Measurements from ENCODE around the gene HOXA9.

The HOXA9 gene

GRCh38 chr7:27140126-27140857 is 25.0 kb downstream of the HOXA9 start:
- TF ChIP-seq POLR2A (IDR thresholded peaks at IDR 0.05; ENCODE audit: low read depth, low read length) (no peak), TAF1 (IDR thresholded peaks at IDR 0.05; ENCODE audit: borderline replicate concordance, low read depth, low read length) (no peak), POLR2AphosphoS5 (IDR thresholded peaks at IDR 0.05; ENCODE audit: low read depth, low read length) (no peak)
- FAIRE-seq (no peak), DNase-seq (ENCODE audit: insufficient read length) (no peak)

- DNase-seq (ENCODE audit: insufficient read length) = no peak
- TF ChIP-seq POLR2AphosphoS5 (IDR thresholded peaks at IDR 0.05; ENCODE audit: low read depth, low read length) (no peak), TAF1 (IDR thresholded peaks at IDR 0.05; ENCODE audit: borderline replicate concordance, low read depth, low read length) (no peak), POLR2A (IDR thresholded peaks at IDR 0.05; ENCODE audit: low read depth, low read length) (no peak)
- FAIRE-seq = no peak
Observed at GRCh38 chr7:27139334-27140125, 25.8 kb downstream of the HOXA9 start.

- no peak for DNase-seq (ENCODE audit: insufficient read length)
- TF ChIP-seq POLR2AphosphoS5 (IDR thresholded peaks at IDR 0.05; ENCODE audit: low read depth, low read length) (no peak), POLR2A (IDR thresholded peaks at IDR 0.05; ENCODE audit: low read depth, low read length) (no peak), TAF1 (IDR thresholded peaks at IDR 0.05; ENCODE audit: borderline replicate concordance, low read depth, low read length) (no peak)
- FAIRE-seq = no peak
Observed at GRCh38 chr7:27138985-27139333, 26.4 kb downstream of the HOXA9 start.

GRCh38 chr7:27138472-27138871 is 26.9 kb downstream of the HOXA9 start:
- no peak for TF ChIP-seq POLR2A (IDR thresholded peaks at IDR 0.05; ENCODE audit: low read depth, low read length)
- DNase-seq (ENCODE audit: insufficient read length) (no peak), FAIRE-seq (no peak)

GRCh38 chr7:27137640-27138315 is 27.6 kb downstream of the HOXA9 start:
- TF ChIP-seq POLR2A (IDR thresholded peaks at IDR 0.05; ENCODE audit: low read depth, low read length) = no peak
- no peak for TF ChIP-seq TAF1 (IDR thresholded peaks at IDR 0.05; ENCODE audit: borderline replicate concordance, low read depth, low read length)
- TF ChIP-seq POLR2AphosphoS5 (IDR thresholded peaks at IDR 0.05; ENCODE audit: low read depth, low read length) = no peak
- DNase-seq (ENCODE audit: insufficient read length) = no peak
- no peak for FAIRE-seq

GRCh38 chr7:27134392-27134791 is 30.9 kb downstream of the HOXA9 start:
- DNase-seq (ENCODE audit: insufficient read length) = no peak
- no peak for TF ChIP-seq TAF1 (IDR thresholded peaks at IDR 0.05; ENCODE audit: borderline replicate concordance, low read depth, low read length)
- TF ChIP-seq POLR2A (IDR thresholded peaks at IDR 0.05; ENCODE audit: low read depth, low read length) = no peak
- TF ChIP-seq POLR2AphosphoS5 (IDR thresholded peaks at IDR 0.05; ENCODE audit: low read depth, low read length) = no peak
- no peak for FAIRE-seq

GRCh38 chr7:27133409-27134231 is 31.7 kb downstream of the HOXA9 start:
- FAIRE-seq (no peak), DNase-seq (ENCODE audit: insufficient read length) (no peak)

GRCh38 chr7:27132978-27133377 is 32.4 kb downstream of the HOXA9 start:
- TF ChIP-seq POLR2A (IDR thresholded peaks at IDR 0.05; ENCODE audit: low read depth, low read length) (no peak), POLR2AphosphoS5 (IDR thresholded peaks at IDR 0.05; ENCODE audit: low read depth, low read length) (no peak), TAF1 (IDR thresholded peaks at IDR 0.05; ENCODE audit: borderline replicate concordance, low read depth, low read length) (no peak)
- FAIRE-seq (no peak), DNase-seq (ENCODE audit: insufficient read length) (no peak)

More at GRCh38 chr7:27133409-27134231, 31.7 kb downstream of the HOXA9 start:
- TF ChIP-seq POLR2AphosphoS5 (IDR thresholded peaks at IDR 0.05; ENCODE audit: low read depth, low read length) (no peak), POLR2A (IDR thresholded peaks at IDR 0.05; ENCODE audit: low read depth, low read length) (no peak)

GRCh38 chr7:27132214-27132613 is 33.1 kb downstream of the HOXA9 start:
- DNase-seq (ENCODE audit: insufficient read length) = no peak
- TF ChIP-seq TAF1 (IDR thresholded peaks at IDR 0.05; ENCODE audit: borderline replicate concordance, low read depth, low read length) = no peak
- no peak for TF ChIP-seq POLR2A (IDR thresholded peaks at IDR 0.05; ENCODE audit: low read depth, low read length)
- TF ChIP-seq POLR2AphosphoS5 (IDR thresholded peaks at IDR 0.05; ENCODE audit: low read depth, low read length) = no peak
- FAIRE-seq = no peak

GRCh38 chr7:27131390-27131819 is 33.9 kb downstream of the HOXA9 start:
- TF ChIP-seq TAF1 (IDR thresholded peaks at IDR 0.05; ENCODE audit: borderline replicate concordance, low read depth, low read length) = no peak
- TF ChIP-seq POLR2AphosphoS5 (IDR thresholded peaks at IDR 0.05; ENCODE audit: low read depth, low read length) = no peak
- no peak for FAIRE-seq
- no peak for DNase-seq (ENCODE audit: insufficient read length)
